Activated T-cell treated with anti-CD3 and anti-CD28 coated beads for 48 hours (primary cell): ENCODE measurements around the gene KRT82.
"Not testable (repeated sequence)": the region's sequence is repeated elsewhere in the genome, so short reads cannot be mapped to it uniquely, and the experiment has no call there.

Source experiments
- DNase-seq: peaks from one replicate; pipeline ENCODE4 v3.0.0-alpha.2; 2020; ENCODE audit warnings: low read depth

KRT82 gene

DNA sequence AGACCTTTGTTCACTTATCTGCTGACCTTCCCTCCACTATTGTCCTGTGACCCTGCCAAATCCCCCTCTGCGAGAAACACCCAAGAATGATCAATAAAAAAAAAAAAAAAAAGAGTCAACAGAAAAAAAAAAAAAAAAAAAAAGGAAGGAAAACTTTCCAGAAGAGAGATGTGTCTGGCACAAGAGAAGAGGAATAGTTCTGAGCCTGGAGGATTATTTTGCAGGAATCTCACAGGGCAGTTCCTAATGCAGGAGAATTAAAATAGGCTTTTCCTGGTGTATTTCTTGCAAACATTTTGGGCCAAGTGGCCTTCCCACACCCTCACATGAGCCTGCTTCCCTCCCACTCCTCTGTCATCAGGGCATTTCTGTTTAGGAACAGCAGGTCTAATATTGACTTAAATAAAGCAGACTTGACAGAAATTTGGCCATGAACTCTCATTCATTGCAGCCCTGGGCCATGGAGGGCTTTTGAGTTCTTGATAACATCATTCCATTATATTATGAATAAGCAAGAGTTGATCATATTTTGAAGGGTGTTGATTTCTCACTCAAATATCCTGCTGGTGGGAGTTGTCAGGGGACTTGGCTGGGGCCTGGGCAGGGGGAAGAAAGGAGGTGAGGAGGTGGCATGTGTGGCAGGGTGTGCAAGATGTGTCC, 4.6 kb upstream of the KRT82 start:
- DNase-seq: not testable (repeated sequence)

- no peak for DNase-seq
Observed at GRCh38 chr12:52407918-52408317, 1.8 kb upstream of the KRT82 start.

GRCh38 chr12:52404951-52405350, 1.2 kb downstream of the KRT82 start:
- DNase-seq: no peak

- DNase-seq: no peak
Observed at GRCh38 chr12:52403561-52403960, 2.6 kb downstream of the KRT82 start.

- DNase-seq: no peak
Observed at GRCh38 chr12:52402873-52403540, 3.1 kb downstream of the KRT82 start.

GRCh38 chr12:52402377-52402776, 3.8 kb downstream of the KRT82 start:
- DNase-seq: no peak

DNA sequence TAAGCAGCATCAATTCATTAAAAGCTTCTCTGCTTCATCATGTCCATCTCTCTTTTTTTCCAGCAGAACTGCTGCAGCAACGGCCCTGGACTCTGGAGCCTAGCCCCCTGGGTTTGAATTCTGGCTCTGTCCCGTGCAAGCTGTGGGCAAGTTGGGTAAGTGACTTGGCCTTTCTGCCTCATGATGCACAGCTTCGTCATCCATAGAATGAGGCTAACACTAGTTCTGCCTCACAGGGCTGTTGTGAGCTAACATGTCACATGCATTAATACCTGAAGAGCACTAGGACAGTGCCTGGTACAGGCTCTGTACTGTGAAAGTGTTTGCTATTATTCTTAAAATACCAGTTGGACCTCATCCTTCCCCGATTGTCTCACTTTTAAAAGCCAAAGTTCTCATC, 4.2 kb downstream of the KRT82 start:
- DNase-seq: no peak

DNA sequence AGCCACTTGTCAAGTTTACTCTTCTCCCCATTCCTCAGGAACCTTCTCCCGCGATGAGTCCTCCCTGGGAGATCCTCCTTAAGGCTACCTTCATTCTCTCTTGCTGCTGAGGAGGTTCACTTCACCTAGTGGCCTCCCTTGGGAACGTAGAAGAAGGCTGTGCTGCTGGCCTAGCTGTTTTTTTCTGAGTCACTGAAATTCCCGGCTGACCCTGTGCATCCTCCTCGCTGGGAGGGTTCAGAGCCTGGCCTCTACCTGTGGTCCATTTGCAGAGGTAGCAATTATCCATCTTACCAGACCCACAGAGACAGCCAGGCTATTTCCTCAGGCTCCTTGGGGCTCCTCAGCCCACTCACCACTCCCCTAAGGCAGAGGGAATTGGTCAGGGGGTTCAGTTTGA, 4.6 kb downstream of the KRT82 start:
- no peak for DNase-seq

DNA sequence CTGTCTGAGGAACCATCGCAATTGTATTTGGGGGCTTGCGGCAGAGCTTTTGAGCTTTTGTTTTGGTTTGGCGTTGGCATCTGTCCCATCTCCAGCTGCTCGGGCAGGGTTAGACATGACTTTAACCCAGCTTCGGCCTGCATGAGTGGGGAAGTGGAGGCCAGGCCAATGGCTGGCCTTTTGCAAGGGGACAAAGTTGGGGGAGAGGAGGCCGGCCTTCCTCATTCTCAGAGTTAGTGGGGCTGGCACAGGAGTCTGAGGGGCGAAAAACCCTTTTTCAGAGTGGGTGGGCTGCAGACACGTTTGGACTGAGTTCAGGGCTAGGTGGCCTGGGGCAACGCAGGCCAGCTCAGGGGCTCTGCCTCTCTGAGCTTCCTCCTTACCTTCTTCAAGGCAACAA, 5.2 kb downstream of the KRT82 start:
- DNase-seq: no peak

DNA sequence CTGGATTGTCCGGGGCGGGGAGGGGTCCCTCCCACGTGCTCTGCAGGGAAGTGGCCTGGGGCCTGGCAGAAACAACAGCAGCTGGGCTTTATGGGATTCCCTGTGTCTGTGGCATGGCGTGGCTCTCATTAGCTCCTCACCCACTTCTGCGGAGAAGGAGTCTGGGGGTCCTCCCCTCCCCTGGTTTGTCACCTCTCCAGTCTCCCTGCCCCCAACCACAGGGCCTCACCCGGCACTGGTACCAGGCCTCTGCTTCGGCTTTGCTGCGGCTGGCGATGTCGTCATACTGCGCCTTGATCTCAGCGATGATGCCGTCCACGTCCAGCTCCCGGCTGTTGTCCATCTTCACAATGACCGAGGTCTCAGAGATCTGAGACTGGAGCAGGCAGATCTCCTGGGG, 6.4 kb downstream of the KRT82 start:
- DNase-seq: no peak

GRCh38 chr12:52398176-52398575, 8.0 kb downstream of the KRT82 start:
- no peak for DNase-seq

- DNase-seq: no peak
Observed at GRCh38 chr12:52396656-52397055, 9.5 kb downstream of the KRT82 start.

- no peak for DNase-seq
Observed at GRCh38 chr12:52395761-52396434, 10.2 kb downstream of the KRT82 start.

DNA sequence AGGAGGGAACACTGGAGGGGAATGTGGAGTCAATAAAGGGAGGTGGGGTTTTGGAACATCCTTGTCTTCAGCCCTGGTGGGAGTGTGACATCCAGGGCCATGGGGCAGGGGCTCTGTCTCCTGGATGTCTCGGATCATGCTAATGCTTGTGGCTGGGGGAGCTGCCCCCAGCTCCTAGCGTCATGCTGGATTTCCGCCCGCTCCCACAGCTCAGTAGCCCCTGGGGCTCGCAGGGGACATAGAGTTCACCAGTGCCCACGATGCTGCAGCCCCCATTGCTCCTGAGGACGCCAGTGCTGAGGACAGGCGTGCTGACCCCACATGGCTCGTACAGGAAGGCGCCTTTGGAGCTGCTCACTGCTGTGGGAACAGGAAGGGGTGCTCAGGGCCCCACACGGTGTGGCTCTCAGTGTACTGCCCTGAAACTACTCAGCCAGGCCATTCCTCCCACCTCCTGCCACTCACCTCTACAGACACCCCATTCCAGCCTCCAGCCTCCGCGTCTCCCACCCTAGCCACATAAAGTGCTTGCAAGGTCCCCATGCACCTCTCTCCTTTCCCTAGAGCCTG, 11.2 kb downstream of the KRT82 start:
- DNase-seq: no peak

DNA sequence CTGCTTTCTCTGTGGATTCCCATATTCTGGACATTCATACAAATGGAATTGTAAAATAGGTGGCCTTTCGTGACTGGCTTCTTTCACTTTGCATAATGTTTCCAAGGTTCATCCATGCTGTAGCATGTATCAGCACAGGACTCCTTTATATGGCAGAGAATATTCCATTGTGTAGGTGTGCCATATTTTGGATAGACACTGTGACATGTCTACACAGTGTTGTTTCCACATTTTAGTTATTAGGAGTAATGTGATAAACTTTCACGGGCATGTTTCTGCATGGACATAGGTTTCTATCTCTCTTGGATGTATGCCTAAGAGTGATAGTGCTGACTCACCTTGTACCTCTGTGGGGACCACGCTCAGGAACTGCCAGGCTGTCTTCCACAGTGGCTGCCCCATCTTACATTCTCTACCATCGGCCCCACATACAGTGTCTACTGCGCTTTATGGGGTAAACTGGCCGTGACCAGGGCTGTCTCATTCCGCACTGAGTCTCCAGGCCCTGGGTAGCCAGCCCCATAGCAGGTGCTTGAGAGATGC, 13.6 kb downstream of the KRT82 start:
- no peak for DNase-seq

DNA sequence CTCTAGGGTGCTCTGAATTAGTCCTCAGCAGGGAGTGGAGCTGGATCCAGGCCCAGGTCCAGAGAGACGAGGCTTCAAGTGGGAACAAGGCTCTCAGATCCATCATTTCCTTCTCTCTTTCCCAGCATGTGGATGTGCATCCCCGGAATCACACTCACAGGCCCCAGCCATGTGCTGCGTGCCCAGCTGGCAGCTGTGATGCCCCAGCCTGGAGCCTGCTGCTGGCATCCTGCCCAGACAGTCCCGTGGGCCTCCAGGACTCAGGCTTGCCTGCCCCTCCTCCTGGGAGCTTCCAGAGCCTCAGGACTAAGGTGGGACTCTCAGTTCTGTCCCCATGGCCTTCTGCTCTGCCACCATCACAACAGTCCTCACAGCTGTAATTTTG, 14.5 kb downstream of the KRT82 start:
- no peak for DNase-seq

DNA sequence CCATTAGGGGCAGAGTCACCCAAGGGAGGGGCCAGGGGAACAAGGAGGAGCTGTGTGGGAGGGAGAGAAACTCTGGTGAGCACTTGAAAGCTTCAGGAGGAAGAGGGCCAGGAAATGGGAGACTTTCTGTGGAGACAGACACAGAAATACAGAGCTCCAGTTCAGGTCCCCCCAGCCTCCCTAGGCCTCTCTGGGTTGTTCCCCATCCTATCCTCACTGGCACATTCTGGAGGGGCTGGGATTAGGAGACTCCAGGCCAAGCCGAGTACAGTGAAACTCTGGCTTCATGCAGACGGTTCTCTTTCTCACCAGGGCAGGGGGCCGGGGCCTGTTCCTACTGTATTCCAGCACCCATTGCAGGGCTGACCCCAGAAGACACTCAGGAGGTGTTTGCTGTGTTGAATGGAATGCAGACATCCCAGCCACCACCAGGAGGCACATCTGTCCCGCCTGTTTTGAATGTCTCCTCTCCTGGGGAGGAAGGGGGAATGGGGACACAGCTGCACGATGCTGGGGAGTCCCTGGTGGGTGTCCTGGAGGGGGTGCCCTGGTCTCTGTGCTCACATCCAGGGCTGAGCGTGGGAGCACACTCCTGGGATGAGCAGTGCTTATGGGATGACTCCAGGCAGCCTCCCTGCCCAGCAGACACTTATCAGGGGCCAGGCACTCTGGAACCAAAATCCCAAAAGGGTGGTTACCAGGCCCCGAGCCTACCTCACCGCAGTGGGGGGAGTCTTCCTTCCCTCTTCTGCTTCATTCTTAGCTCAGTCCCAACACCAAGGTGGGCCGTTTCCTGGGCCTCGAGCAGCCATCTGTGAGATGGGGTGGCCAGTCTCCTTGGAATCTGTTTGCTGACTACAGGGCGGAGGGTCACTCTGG, 15.2 kb downstream of the KRT82 start:
- DNase-seq: no peak

DNA sequence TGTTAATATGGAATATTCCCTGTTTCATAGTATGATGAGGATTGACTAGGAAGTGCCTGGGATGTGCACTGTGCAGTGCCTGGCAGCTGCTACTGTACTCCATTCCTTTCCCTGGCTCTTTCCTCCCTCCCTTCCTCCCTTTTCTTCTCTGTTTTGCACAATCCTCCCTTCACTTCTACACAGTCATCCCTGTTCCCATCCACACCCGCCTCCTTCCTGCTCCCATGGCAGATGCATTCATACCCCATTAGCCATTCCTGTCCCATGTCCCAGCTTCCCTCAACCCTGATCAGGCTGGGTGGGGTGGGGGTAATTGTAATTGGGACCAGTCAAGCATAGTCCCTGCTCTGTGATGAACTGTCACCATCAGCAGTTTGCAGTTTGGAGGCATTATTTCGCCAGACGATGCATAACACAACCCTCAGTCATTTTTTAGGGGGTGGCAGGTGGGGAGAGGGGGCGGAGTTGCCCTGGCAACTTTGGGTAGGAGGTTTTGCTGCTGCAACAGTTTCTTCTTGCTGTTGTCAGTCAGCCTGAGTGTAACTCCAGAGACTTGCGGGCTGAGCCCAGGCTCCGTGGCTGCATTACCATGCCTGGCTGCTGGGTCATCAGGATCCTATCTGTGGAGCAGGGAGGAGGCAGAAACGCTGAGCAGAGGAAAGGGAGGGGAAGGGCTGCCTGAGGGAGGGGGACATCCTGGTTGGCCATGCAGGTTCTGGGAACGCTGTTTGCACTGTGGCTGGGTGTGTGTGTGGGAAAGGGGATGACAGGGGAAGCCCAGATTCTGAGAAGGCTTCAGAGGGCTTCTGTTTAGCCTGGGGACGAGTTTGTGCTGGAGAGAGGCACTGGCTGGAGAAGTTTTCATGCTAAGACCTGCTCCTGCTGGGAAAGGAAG, 16.6 kb downstream of the KRT82 start:
- no peak for DNase-seq

- no peak for DNase-seq
Observed at GRCh38 chr12:52387859-52388258, 18.3 kb downstream of the KRT82 start.

DNA sequence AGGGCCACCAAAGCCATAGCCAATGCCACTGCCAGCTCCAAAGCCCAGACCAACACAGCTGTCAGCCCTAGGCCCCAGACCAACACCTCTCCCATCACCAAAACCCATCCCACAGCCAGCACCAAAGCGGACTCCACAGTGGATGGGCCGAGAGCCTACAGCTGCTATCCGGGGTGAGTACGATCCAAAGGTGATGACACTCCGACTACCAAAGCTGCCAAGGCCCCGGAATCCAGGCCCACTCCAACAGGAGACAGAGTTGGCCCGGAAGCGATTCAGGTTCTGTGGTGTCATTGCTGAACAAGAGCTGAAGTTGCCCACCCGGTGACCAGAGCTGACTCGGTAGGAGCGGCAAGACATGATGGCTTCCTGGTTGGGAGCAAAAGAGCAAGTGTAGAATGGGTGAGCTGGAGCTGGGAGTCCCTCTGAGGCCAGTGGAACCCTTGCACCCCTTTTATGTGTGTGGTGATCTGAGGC, 20.9 kb downstream of the KRT82 start, which contains the start of gene KRT84:
KRT84 (minus strand) TSS at position 427 of the 477 bp plus-strand sequence; CDS start at position 360, 67 bp downstream.
- DNase-seq: no peak

DNA sequence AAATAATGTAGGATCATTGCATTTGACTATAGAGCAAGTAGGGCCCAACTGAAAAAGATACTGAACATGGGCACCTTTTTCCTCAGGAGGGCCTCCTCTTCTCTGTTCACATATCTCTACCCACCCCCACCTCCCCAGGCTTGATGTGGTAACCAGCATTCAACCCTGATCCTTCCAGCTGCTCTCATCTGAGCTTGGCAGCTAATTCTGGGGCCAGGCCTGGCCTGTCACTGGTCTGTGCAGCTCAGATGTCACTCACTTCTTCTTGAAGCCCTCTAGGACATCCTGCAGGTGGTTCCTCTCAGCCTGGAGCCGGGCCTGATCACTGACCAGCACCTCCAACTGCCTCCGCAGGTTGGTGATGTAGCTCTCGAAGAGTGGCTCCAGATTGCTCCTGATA, 22.8 kb downstream of the KRT82 start:
- no peak for DNase-seq
